Measurements from ENCODE around the gene STK32B.

STK32B gene

DNA sequence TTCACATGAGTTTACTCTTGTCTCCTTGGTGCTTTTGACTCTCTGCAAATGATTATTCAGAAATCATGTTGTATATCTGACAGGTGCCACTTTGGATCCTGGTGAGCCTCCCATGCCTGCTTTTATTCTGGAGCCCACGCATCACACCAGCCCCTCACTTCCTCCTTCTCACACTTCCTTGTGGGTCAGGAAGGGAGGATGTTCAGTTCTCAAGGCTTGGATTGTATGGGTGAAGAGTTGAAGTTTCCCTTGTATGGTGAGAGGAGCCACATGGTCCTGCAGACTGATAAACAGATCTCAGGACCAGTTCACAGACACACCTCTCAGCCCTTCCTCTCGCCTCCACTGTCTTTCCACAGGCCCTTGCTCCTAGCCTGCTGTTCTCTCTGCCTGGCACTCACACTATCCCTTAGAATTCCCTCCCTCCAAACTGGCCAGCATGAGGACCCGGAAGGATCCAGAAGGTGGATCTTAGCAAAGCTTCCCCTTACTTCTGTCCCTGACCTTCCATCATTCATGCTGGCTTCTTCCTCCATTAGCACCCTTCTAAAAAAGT is 92.1 kb downstream of the STK32B start:
- no peaks in the 10 kb centered on the region for H3K4me1 ChIP-seq (ENCODE audit: insufficient read depth, low read length)
- H3K9me3 ChIP-seq (ENCODE audit: low read length) = no peaks in the 10 kb centered on the region
- H3K27ac ChIP-seq (ENCODE audit: low read depth, low read length) = no peak overlapping the region
- H3K27me3 ChIP-seq (ENCODE audit: control insufficient read depth in 1 of 2, insufficient read depth in 2 of 2, low read length in 2 of 2) = no peaks in the 10 kb centered on the region
- no peaks in the 10 kb centered on the region for H3K36me3 ChIP-seq (ENCODE audit: insufficient read depth, low read length)
- H3K9ac ChIP-seq (ENCODE audit: low read length) = no peak overlapping the region
- H3K4me3 ChIP-seq (ENCODE audit: low read depth in 1 of 2, low read length in 2 of 2) = no peak overlapping the region

DNA sequence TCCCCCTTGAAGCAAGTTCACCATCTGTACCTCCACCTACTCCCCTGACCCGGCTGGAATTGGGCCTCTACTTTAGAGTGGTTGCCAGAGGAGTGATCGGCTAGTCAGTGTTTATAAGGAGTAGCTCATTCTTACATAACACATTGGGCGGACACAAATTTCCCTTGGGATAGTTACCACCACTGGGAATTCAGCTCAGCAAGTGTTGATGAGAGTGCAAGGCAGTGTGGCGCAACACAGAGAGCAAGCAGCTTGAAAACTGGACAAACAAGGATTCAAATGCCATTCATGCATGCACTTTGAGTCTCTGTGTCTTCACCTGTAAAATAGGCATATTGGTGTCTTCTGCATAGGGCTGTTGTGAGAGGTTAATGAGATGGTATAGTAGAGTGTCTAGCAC is 92.7 kb downstream of the STK32B start:
- Histone ChIP-seq H3K27ac (ENCODE audit: low read depth, low read length) (no peak overlapping the region), H3K4me1 (ENCODE audit: insufficient read depth, low read length) (no peaks in the 10 kb centered on the region), H3K9ac (ENCODE audit: low read length) (no peak overlapping the region), H3K9me3 (ENCODE audit: low read length) (no peaks in the 10 kb centered on the region), H3K4me3 (ENCODE audit: low read depth in 1 of 2, low read length in 2 of 2) (no peak overlapping the region), H3K27me3 (ENCODE audit: control insufficient read depth in 1 of 2, insufficient read depth in 2 of 2, low read length in 2 of 2) (no peaks in the 10 kb centered on the region), H3K36me3 (ENCODE audit: insufficient read depth, low read length) (no peaks in the 10 kb centered on the region)

- no peak overlapping the region for H3K9ac ChIP-seq (ENCODE audit: low read length)
- H3K36me3 ChIP-seq (ENCODE audit: insufficient read depth, low read length) = no peaks in the 10 kb centered on the region
- no peak overlapping the region for H3K4me3 ChIP-seq (ENCODE audit: low read depth in 1 of 2, low read length in 2 of 2)
- no peaks in the 10 kb centered on the region for H3K4me1 ChIP-seq (ENCODE audit: insufficient read depth, low read length)
- no peaks in the 10 kb centered on the region for H3K9me3 ChIP-seq (ENCODE audit: low read length)
- H3K27me3 ChIP-seq (ENCODE audit: control insufficient read depth in 1 of 2, insufficient read depth in 2 of 2, low read length in 2 of 2) = no peaks in the 10 kb centered on the region
- H3K27ac ChIP-seq (ENCODE audit: low read depth, low read length) = no peak overlapping the region
Observed at GRCh38 chr4:5144384-5144783, 93.1 kb downstream of the STK32B start.

DNA sequence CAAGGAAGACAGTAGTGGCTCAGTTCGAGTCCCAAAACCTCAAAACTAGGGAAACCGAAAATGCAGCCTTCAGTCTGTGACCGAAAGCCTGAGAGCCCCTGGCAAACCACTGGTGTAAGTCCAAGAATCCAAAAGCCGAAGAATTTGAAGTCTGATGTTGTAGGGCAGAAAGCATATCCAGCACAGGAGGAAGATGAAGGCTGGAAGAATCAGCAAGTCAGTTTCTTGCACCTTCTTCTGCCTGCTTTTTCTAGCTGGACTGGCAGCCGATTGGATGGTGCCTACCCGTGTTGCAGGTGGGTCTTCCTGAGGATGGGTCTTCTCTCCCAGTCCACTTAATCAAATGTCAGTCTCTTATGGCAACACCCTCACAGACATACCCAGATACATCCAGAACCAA is 95.0 kb downstream of the STK32B start:
- Histone ChIP-seq H3K4me3 (ENCODE audit: low read depth in 1 of 2, low read length in 2 of 2) (no peak overlapping the region), H3K9me3 (ENCODE audit: low read length) (no peaks in the 10 kb centered on the region), H3K36me3 (ENCODE audit: insufficient read depth, low read length) (no peaks in the 10 kb centered on the region), H3K27me3 (ENCODE audit: control insufficient read depth in 1 of 2, insufficient read depth in 2 of 2, low read length in 2 of 2) (no peaks in the 10 kb centered on the region), H3K9ac (ENCODE audit: low read length) (no peak overlapping the region), H3K4me1 (ENCODE audit: insufficient read depth, low read length) (no peaks in the 10 kb centered on the region), H3K27ac (ENCODE audit: low read depth, low read length) (no peak overlapping the region)

- no peak overlapping the region for H3K27ac ChIP-seq (ENCODE audit: low read depth, low read length)
- no peaks in the 10 kb centered on the region for H3K4me1 ChIP-seq (ENCODE audit: insufficient read depth, low read length)
- H3K27me3 ChIP-seq (ENCODE audit: control insufficient read depth in 1 of 2, insufficient read depth in 2 of 2, low read length in 2 of 2) = no peaks in the 10 kb centered on the region
- no peaks in the 10 kb centered on the region for H3K36me3 ChIP-seq (ENCODE audit: insufficient read depth, low read length)
- no peak overlapping the region for H3K4me3 ChIP-seq (ENCODE audit: low read depth in 1 of 2, low read length in 2 of 2)
- no peaks in the 10 kb centered on the region for H3K9me3 ChIP-seq (ENCODE audit: low read length)
- H3K9ac ChIP-seq (ENCODE audit: low read length) = no peak overlapping the region
Observed at GRCh38 chr4:5152521-5152920, 101.2 kb downstream of the STK32B start.

DNA sequence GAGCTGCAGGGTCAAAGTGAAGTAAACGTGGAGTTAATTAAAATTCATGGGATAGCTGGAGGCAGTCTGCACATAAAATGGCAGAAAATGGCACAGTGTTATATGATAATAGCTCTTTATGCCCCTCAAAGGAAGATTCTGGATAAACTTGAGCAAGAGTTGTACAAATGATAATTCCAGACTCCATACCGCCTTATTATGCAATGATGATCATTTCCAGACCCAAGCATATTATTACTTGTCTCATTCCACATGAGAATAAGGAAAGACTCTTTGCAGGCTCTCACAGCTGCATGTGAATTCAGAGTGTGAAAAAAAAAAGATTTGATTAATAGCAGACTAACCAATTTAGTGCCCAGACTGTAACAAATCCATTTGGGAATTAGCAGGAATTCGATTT is 105.4 kb downstream of the STK32B start:
- no peaks in the 10 kb centered on the region for H3K27me3 ChIP-seq (ENCODE audit: control insufficient read depth in 1 of 2, insufficient read depth in 2 of 2, low read length in 2 of 2)
- no peaks in the 10 kb centered on the region for H3K36me3 ChIP-seq (ENCODE audit: insufficient read depth, low read length)
- H3K4me3 ChIP-seq (ENCODE audit: low read depth in 1 of 2, low read length in 2 of 2) = no peak overlapping the region
- H3K9ac ChIP-seq (ENCODE audit: low read length) = no peak overlapping the region
- no peak overlapping the region for H3K27ac ChIP-seq (ENCODE audit: low read depth, low read length)
- H3K9me3 ChIP-seq (ENCODE audit: low read length) = no peaks in the 10 kb centered on the region
- H3K4me1 ChIP-seq (ENCODE audit: insufficient read depth, low read length) = no peaks in the 10 kb centered on the region

DNA sequence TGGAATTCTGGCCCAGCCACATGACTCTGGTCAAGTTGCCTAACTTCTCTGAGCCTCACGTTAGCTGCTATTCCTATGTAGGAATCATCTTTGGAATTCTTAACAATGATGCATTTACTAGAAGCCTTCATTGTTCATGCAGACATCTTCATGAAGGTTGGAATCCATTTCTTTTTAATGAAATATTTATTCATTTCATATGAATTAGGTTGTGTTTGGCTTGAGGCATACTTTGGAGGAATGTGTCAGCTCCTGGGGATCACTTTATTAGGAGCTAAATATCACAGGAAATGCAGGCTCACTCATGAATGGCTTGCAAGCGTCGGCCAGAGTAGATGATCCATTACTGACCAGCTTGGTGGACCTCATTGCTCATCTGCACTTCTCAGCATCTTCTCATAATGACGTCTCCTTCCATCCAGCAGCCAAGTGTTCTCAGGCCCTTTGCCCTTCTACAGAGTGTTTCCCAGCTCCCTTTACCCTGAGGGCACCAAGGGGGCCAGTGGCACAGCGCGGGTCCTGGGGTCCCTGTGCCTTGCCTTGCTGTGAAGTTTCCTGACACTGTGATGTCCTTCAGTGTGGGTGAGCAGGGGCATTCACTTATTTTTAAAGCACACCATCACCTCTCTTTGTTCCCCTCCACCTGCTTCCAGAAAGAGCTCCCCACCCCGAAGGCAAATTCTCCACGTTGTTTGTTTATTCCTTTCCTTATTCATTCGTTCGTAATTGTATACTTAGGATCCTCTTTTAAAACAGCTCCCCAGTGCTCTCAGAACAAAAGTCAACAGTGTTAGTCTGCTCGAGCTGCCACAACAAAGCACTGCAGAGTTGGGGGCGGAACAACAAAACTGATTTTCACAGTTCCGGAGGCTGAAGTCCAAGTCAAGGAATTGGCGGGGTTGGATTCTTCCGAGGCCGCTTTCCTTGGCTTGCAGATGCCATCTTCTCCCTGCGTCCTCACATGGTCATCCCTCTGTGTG is 106.8 kb downstream of the STK32B start:
- Histone ChIP-seq H3K4me3 (ENCODE audit: low read depth in 1 of 2, low read length in 2 of 2) (no peak overlapping the region), H3K27me3 (ENCODE audit: control insufficient read depth in 1 of 2, insufficient read depth in 2 of 2, low read length in 2 of 2) (no peaks in the 10 kb centered on the region), H3K36me3 (ENCODE audit: insufficient read depth, low read length) (no peaks in the 10 kb centered on the region), H3K9me3 (ENCODE audit: low read length) (no peaks in the 10 kb centered on the region), H3K4me1 (ENCODE audit: insufficient read depth, low read length) (no peaks in the 10 kb centered on the region), H3K9ac (ENCODE audit: low read length) (no peak overlapping the region), H3K27ac (ENCODE audit: low read depth, low read length) (no peak overlapping the region)

DNA sequence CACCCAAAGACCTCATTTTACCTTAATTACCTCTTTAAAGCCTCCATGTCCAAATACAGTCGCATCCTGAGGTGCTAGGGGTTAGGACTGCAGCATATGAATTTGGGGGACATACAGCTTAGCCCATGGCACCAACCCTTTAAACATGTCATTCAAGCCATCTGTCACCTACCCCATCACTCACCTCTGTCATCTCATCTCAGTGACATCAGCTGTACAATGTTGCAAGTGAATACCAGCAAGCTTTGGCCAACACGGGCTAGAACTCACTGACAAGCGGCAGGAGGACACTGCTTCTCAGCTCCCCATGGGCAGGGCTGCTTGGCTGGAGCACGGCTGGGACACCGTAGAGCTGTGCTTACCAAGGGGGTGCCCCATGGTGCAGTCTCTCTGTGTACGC is 107.5 kb downstream of the STK32B start:
- Histone ChIP-seq H3K27ac (ENCODE audit: low read depth, low read length) (no peak overlapping the region), H3K36me3 (ENCODE audit: insufficient read depth, low read length) (no peaks in the 10 kb centered on the region), H3K27me3 (ENCODE audit: control insufficient read depth in 1 of 2, insufficient read depth in 2 of 2, low read length in 2 of 2) (no peaks in the 10 kb centered on the region), H3K4me3 (ENCODE audit: low read depth in 1 of 2, low read length in 2 of 2) (no peak overlapping the region), H3K9me3 (ENCODE audit: low read length) (no peaks in the 10 kb centered on the region), H3K9ac (ENCODE audit: low read length) (no peak overlapping the region), H3K4me1 (ENCODE audit: insufficient read depth, low read length) (no peaks in the 10 kb centered on the region)

GRCh38 chr4:5160668-5161067 is 109.4 kb downstream of the STK32B start:
- H3K27me3 ChIP-seq (ENCODE audit: control insufficient read depth in 1 of 2, insufficient read depth in 2 of 2, low read length in 2 of 2) = no peaks in the 10 kb centered on the region
- H3K36me3 ChIP-seq (ENCODE audit: insufficient read depth, low read length) = no peaks in the 10 kb centered on the region
- no peak overlapping the region for H3K27ac ChIP-seq (ENCODE audit: low read depth, low read length)
- no peak overlapping the region for H3K9ac ChIP-seq (ENCODE audit: low read length)
- H3K4me3 ChIP-seq (ENCODE audit: low read depth in 1 of 2, low read length in 2 of 2) = no peak overlapping the region
- H3K9me3 ChIP-seq (ENCODE audit: low read length) = no peaks in the 10 kb centered on the region
- H3K4me1 ChIP-seq (ENCODE audit: insufficient read depth, low read length) = no peaks in the 10 kb centered on the region

- H3K4me1 ChIP-seq (ENCODE audit: insufficient read depth, low read length) = no peaks in the 10 kb centered on the region
- H3K4me3 ChIP-seq (ENCODE audit: low read depth in 1 of 2, low read length in 2 of 2) = no peak overlapping the region
- H3K27ac ChIP-seq (ENCODE audit: low read depth, low read length) = no peak overlapping the region
- H3K9me3 ChIP-seq (ENCODE audit: low read length) = no peaks in the 10 kb centered on the region
- no peaks in the 10 kb centered on the region for H3K36me3 ChIP-seq (ENCODE audit: insufficient read depth, low read length)
- no peak overlapping the region for H3K9ac ChIP-seq (ENCODE audit: low read length)
- H3K27me3 ChIP-seq (ENCODE audit: control insufficient read depth in 1 of 2, insufficient read depth in 2 of 2, low read length in 2 of 2) = no peaks in the 10 kb centered on the region
Observed at GRCh38 chr4:5162909-5163508, 111.7 kb downstream of the STK32B start.

DNA sequence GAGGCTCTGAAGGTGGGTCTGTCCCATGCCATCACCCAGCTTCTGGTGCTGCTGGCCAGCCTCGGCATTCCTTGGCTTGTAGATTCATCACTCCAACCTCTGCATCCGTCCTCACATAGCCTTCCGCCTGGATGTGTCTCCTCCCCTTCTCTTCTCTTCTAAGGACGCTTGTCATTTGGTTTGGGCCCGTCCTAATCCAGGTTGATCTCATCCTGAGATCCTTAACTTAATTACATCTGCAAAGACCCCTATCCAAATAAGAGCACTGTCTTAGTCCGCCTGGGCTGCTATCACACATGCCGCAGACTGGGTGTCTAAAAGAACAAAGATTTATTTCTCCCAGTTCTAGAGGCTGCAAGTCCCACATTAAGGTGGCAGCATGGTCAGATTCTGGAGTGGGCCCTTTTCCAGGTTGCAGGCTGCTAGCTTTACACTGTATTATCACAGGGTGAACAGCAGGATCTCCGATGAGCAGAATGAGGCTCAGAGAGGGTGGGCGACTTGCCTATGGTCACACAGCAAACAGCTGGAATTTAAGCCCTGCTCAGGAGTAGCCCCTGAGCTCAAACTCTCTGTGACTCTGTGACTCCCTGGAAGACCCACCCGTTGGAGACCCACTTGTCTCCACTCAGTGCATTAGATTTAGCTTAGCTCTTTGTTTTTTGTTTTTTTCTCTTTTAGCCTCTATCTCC is 113.1 kb downstream of the STK32B start:
- Histone ChIP-seq H3K27ac (ENCODE audit: low read depth, low read length) (no peak overlapping the region), H3K4me3 (ENCODE audit: low read depth in 1 of 2, low read length in 2 of 2) (no peak overlapping the region), H3K9ac (ENCODE audit: low read length) (no peak overlapping the region), H3K36me3 (ENCODE audit: insufficient read depth, low read length) (no peaks in the 10 kb centered on the region), H3K4me1 (ENCODE audit: insufficient read depth, low read length) (no peaks in the 10 kb centered on the region), H3K27me3 (ENCODE audit: control insufficient read depth in 1 of 2, insufficient read depth in 2 of 2, low read length in 2 of 2) (no peaks in the 10 kb centered on the region), H3K9me3 (ENCODE audit: low read length) (no peaks in the 10 kb centered on the region)

All from muscle layer of colon (tissue), 2 donors.